Superior temporal gyrus (tissue), 1 donor: ENCODE data around the gene RAB6B.
A peak's percentile ranks its signal among the peaks of the same experiment; 100 is the strongest.

Source experiments
- DNase-seq: peaks from one replicate; pipeline ENCODE4 v3.0.0-alpha.2; 2016; ENCODE audit errors: extremely low spot score

The RAB6B gene

GRCh38 chr3:133931084-133931483 is 35.4 kb upstream of the RAB6B start:
- DNase-seq = no peak

- DNase-seq = peak; percentile 78
These were observed 34.8 kb upstream of the RAB6B start for GRCh38 chr3:133930341-133930933.

- no peak for DNase-seq
These were observed 33.4 kb upstream of the RAB6B start for GRCh38 chr3:133928903-133929607.

GRCh38 chr3:133928136-133928893 is 32.6 kb upstream of the RAB6B start:
- DNase-seq = no peak

- peak; percentile 33 for DNase-seq
These were observed 31.9 kb upstream of the RAB6B start for GRCh38 chr3:133927540-133928066.

- DNase-seq = no peak
These were observed 31.3 kb upstream of the RAB6B start for GRCh38 chr3:133926736-133927539.

GRCh38 chr3:133925960-133926735 is 30.5 kb upstream of the RAB6B start:
- no peak for DNase-seq

GRCh38 chr3:133924041-133924440 is 28.4 kb upstream of the RAB6B start:
- no peak for DNase-seq

- DNase-seq = no peak
These were observed 25.9 kb upstream of the RAB6B start for GRCh38 chr3:133921592-133921991.

GRCh38 chr3:133917144-133917543 is 21.5 kb upstream of the RAB6B start:
- no peak for DNase-seq

- DNase-seq = no peak
These were observed 20.3 kb upstream of the RAB6B start for GRCh38 chr3:133915685-133916658.

GRCh38 chr3:133914839-133915600 is 19.3 kb upstream of the RAB6B start:
- no peak for DNase-seq

- no peak for DNase-seq
These were observed 14.7 kb upstream of the RAB6B start for GRCh38 chr3:133910422-133910821.

GRCh38 chr3:133905376-133905775 is 9.7 kb upstream of the RAB6B start:
- DNase-seq = no peak

GRCh38 chr3:133901847-133902246 is 6.2 kb upstream of the RAB6B start:
- DNase-seq = no peak

GRCh38 chr3:133901083-133901482 is 5.4 kb upstream of the RAB6B start:
- DNase-seq = no peak

- no peak for DNase-seq
These were observed 3.6 kb upstream of the RAB6B start for GRCh38 chr3:133899311-133899710.

- DNase-seq = no peak
These were observed 1.9 kb upstream of the RAB6B start for GRCh38 chr3:133897547-133897946.
